LHCN-M2 (cell line): ENCODE results near the gene PRDM11. TPM values are rescaled to one million over a fixed set of nuclear protein-coding genes. Genes with fewer than 3 reads are reported as not detected.
A peak's percentile ranks its signal among the peaks of the same experiment; 100 is the strongest.
"Not testable (repeated sequence)": the region's sequence is repeated elsewhere in the genome, so short reads cannot be mapped to it uniquely, and the experiment has no call there.

ENCODE experiments used
- DNase-seq: peaks from one replicate; pipeline ENCODE4 v3.0.0-alpha.2; 2012; ENCODE audit warnings: low read depth
- polyA plus RNA-seq: library from polyadenylated mRNA; unstranded; fragments of >200 nt; gene quantifications from one replicate; pipeline ENCODE4 v1.2.1, GENCODE V29; 2012; ENCODE audit warnings: missing spikeins
- total RNA-seq: library from RNA; depleted of rRNA; stranded (reverse); fragments of >200 nt; gene quantifications from 2 replicates; pipeline ENCODE4 v1.2.3, GENCODE V29; 2014; rRNA removed

The PRDM11 gene
- 3.8 and 4.6 TPM in 2 replicates for total RNA-seq
- polyA plus RNA-seq, result 4.5 TPM

DNA sequence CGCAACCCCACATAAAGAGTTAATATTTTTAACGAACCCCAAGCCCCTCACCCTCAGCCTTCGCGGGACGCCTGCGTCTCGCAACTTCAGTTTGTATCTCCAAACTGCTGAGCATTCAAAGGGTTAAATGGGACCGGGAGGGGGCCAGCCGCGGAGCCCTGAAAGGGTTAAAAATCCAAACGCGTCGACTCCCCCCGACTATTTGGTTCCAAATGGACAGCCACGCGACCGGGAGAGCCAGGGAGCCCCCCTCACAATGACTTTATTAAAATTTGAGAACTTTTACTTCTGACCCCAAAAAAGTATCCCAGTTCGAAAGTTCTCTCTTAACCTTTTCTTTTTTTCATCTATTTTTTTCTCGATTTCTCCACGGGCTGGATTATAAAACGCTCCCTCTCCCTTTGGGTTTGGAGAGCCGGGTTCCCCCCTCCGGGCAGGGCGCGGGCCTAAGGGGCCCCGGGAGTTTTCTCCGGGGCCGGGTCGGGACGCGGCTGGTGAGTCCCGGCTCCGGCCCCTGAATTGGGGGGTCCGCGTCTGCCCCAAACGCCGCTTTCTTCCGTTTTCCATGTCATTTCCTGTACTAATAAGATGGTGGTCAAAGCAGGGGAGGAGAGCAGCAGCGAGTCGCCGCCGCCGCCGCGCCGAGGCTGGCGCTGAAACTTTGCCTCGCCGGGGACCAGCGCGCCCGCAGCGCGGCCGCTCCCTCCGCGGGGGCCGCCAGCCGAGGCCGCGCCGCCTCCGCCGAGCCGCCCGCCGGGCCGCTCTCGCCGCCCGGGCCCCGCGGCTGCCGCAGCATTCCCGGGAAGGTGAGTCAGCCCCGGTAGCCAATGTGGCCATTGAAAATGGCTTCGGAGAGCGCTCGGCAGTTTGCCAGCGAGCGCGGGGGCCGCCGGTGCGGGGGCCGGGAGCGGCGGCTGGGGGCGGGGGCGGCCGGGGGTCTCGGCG, at the start of gene PRDM11:
PRDM11 (plus strand) TSS at position 568 of the 945 bp plus-strand sequence. CDS start 35,128 bp downstream, outside the sequence.
- DNase-seq, result peak; percentile 63

DNA sequence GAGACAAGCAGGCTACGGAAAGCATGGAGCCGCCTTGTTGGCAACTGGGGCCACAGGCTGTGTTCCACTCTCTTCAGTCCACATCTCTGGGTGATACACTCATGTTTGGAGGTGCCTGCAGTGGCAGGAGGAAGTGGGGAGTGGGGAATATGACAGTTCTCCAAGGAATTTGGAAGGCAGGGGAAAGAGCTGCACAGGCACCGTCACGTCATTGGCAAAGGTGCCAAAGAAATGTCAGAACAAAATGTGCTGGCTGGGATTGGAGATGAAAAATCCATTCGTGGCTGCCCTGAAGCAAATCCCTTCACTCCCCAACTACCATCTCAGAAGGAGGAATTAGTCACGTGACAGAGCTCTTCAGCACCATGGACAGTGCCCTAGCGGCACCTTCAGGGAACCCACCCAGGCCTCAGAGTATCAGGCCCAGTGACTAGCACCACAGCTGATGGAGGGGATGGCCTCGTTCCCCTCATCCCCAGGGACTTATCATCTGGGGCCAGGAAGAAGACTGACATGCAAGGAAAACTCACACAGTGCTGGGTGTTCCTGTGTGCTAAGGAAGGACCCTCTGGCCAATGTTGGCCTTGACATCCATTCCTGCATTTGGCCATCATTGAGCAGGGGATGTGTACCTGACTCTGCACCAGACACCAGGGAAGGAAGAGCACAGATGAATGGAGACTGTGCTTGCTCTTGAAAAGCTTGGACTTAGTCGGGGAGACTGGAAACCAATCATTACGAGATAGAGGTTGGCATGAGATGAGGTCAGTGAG, 48.5 kb upstream of the PRDM11 start:
- peak; percentile 47 for DNase-seq

DNA sequence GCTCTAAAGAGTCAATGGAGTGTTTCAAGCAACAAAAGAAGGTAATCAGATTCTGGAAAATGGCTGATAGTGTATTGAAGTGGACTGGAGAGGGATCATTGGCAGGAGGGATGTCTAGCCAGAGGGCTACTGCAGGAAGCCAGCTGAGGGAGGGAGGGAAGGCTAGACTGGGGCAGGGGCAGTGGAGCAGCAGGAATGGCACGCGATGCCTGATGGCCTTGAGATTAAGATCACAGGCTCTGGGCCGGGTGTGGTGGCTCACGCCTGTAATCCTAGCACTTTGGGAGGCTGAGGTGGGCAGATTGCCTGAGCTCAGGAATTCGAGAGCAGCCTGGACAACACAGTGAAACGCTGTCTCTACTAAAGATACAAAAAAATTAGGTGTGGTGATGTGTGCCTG, 47.5 kb upstream of the PRDM11 start:
- DNase-seq, result no peak

DNA sequence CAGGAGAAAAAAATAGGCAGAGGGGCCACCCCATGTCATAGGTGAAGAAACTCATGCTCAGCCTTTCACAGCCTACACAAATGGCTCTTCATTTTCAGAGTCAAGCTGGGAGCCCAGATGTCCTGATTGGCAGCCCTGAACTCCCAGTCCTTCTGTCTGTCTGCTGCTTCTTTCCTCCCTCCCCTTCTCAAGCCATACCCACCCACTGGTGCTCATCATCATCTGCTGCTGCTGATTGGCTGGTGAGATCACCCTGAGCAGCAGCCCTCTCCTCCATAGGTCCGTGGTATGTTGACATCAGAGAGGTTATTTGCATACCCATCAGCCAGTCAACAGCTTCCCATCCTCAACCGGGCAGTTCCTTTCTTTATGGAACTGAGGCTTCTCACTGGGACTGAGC, 46.1 kb upstream of the PRDM11 start:
- DNase-seq, result peak; percentile 46

DNA sequence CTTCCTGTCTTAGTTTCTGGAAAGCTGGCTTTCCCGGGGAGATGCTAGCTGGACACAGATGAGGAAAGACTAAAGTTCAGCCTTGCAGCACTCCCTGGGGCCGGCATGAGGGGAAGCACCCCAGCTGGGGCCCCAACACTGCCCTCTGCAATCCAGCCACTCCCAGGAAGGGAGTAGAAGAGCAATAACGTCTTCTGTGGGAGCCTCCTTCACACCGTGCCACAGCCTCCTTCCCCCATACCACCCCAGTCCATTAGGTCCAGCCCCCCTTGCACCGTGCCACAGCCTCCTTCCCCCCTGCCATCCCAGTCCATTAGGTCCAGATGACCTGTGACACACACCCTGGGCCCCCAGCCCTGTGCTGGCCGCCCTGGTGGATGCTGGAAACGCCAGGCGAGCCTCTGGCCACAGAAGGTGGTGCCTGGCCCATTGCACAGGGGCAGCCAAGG, 44.1 kb upstream of the PRDM11 start:
- DNase-seq, result no peak

DNA sequence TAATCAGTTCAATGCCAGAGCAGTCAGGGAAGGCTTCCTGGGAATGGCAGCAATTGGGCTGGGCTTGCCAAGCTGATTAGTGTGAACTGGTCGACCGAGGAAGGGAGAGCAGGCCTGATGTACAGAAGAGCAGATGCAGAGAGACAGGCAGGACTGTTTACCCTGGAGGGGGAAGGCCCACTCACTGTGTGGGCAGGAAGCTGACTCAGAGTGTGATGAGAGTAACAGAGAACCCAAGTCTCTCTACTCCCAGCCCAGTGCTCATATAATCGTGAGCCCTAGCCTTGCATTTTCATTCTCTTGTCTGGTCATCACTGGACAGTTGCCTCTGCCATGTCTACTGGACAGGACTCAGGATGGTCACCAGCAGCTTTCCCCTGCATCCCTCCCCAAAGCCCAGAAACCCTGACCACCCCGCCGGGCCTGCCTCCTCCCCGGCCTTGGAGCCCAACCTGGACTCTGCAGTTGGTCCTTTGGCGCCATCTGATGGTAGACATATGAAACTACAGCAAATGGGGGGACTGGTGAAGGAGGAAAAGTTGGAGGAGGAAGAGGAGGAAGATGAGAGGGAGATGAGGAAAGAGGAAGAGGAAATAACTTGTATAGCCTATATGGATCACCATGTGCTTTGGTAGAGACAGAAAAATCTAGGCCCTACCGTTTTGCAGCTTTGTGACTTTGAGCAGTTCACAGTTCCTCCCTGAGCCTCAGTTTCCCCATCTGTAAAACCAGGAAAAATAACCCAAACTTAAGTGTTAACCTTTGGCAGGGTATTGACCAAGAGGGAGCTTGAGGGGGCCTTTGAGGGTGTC, 43.4 kb upstream of the PRDM11 start:
- peak; percentile 79 for DNase-seq

DNA sequence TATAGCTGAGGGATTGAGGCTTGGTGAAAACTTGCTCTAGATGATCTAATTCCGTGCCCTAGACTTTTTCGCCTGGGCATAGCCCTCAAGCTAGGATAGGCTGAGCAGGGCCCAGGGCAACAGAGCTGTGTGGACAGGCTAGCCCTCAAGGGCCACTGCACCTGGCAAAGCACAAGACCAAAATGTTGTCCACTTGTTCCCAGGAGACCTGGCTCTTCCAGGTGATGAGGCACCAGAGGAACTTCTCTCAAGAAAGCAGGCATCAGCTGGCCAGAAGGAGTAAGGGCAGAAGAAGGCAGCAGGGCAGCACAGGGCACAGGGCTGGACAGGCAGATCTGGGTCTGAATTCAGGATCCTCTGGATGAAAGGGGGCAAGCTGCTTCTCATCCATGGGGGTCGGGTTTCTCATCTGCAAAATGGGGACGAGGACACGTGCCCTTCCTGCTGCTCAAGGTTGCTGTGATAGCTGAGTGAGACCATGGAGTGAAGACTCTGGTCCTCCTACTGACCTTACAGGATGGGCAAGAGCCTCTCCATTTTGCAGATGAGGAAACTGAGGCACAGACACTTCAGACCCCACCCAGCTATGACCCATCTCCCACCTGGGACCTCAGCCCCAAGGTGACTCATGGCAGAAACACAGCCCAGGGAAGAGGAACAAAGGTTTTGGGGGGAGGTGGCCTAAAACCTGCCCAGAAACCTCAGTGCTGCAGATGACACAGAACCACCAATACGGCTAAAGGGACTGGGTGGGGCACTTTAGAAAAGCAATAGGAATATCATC, 42.2 kb upstream of the PRDM11 start:
- DNase-seq, result no peak

DNA sequence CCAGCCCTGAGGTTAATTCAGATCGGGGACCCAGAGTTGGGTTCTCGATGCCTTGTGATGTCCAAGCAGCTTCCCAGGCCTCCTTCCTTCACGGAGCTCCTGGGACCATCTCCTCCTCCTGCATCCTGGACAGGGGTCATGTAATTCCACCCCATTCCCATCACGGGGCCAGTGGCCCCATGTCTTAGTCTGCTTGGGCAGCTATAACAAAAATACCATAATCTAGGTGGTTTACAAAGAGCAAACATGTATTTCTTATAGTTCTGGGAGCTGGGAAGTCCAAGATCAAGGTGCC, 41.7 kb upstream of the PRDM11 start:
- no peak for DNase-seq

DNA sequence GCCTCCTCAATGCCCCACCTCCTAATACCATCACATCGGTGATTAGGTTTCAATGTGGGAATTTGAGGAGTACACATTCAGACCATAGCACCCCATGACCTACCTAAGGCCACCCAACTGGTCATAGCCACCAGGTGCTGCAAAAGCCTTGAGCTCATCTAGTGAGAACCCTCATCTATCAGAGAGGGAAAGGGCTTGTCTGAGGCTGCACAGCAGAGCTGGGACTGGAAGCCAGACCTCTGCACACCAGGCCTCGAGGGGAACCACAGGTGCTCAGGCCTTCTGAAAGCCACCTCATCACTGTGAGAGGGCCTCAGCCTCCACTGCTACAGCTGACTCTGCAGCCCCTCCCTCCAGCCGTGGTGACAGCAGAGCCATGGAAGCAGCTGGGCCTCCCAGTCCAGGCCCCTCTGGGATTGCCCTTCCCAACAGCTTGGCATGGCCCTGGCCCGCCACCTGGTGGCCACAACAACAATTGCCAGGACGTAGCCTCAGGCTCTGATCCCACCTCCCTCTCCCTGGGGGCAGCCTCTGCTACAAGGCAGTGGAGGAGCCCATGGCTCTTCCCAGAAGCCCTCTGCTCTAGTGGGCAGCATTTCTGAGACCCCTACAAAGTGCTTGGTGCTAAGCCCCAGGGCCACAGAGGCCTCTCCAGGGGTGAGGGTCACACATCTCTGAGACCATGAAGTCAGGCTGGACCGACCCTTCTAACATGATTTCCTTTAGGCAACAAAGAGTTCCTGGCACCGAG, 41.0 kb upstream of the PRDM11 start:
- peak; percentile 88 for DNase-seq

DNA sequence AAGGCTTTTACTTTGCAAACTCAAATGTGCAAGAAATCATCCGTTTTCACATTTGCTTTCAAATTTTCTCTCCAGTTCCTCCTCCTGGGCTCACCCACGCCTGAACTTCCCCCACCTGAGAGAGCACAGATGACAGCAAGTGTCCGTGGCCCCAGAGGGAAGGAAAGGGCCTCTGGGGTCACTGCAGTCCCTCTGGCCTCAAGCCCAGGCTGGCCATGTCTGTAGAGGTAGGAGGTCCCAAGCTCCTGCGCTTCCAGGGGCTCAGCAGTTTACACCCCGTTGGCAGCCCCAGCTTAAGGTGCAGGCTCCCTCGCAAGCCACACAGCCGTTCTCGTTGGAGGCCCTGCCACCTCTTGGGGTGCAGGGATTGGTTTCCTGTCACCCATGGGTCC, 40.5 kb upstream of the PRDM11 start:
- DNase-seq, result no peak

DNA sequence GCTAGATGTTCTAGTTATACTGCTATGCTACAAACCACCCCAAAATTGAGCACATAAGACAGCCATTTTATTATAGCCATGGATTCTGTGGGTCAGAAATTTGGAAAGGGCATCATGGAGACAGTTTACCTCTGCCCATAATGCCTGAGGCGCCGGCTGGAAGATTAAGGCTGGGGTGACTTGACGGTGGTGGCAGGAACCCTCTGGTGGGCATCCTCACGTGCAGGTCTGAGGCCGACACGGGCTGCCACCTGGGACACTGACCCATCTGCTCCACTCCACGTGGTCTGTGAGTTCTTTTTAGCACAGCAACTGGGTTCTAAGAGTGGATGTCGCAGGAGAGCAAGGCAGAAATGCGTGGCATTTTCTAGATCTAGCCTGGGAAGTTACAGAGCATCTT, 40.0 kb upstream of the PRDM11 start:
- no peak for DNase-seq

DNA sequence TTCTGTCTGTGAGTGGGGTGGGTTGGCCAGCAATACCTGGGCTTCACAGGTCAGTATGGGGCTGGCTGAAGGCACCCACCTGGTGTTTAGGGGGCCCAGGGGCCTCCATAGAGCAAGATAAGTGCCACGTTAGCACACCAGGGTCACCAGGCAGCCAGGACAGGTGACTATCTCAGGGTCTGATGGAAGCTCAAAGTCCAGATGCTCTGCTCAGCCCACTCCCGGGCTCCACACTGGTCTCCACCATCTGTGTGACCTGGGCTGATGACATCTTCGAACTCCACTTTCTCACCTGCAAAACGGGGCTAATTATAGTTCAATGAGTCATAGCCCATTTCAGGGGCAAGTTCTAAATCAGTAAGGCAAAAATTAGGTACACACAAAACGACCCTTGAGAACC, 39.4 kb upstream of the PRDM11 start:
- no peak for DNase-seq

DNA sequence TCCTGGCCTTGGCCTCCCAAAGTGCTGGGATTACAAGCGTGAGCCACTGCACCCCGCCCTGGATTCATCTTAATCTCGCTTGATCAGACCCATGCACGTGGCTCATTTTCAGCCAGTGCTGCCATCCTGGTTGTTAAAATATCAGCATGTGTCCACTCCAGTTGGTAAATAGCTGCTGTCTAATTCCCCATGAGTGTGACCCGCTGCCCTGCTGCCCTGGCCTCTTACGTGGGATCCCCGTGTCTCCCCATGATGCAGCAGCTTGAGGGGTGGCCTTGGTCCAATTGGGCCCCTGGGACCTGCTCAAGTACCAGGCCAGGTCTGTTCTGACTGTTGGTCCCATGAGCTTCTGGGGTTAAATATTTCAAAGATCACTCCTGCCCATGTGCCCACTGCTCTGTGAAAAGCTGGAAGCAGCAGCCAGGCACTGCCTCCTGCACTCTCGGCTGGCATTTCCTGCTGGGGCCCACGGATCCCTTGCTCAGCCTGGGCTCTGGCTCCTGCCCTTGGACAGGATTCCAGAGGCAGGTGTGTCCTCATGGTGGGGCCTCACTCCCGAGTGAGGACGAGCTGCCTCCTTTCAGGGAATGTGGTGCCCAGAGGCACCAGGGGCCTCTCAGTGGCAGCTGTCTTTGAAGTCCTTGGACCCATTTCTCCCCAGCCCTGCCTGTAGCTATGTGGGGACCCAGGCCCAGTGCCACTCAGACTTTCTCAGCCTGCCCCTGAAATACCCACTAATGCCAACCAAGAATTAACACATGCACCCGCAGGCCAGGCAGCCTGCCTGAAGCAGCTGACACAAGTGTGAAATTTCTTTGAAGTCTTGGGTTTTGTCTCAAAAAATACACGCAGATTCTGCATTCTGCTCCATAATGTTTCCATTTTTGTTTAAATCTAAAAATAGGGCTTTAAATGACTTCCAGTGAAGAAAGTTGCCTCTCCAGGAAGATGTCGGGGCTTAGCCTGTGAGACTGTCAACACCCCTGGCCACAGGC, 38.1 kb upstream of the PRDM11 start:
- no peak for DNase-seq

DNA sequence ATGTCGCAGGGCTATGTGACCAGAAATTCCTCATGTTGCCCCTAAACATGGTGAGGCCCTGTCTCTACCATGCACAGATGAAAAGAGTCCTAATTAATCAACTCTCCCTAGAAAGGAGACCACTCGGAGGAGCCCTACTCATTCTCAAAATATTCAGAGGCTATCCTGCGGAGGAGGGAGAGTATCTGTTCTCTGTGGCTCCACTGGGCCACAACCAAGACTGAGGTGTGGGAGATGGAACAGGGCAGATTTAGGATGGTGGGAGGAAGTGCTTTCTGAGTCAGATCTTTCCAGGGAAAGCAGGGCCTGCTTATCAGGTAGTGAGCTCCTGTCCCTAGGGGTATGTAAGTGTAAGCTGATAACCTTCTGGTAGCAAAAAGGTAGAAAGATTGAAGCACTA, 37.0 kb upstream of the PRDM11 start:
- no peak for DNase-seq

DNA sequence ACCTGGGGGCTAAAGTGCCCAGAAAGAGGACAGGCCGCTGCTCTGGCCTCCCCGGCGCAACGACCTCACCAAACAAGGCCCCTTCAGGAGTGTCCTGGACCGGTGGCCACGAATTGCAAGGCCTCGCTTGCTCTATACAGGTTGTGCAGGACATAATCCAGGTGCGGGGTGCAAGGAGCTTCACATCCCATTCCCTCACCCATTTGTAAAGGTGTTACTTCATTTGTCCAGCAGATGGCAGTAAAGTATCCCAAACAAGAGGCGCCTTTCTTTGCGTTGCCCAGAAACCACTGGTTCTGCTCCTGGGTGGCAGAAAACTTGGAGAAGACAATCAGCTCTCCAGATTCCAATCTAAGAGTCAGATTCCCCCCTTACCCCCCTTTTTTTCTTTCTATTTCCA, 35.9 kb upstream of the PRDM11 start:
- peak; percentile 61 for DNase-seq

DNA sequence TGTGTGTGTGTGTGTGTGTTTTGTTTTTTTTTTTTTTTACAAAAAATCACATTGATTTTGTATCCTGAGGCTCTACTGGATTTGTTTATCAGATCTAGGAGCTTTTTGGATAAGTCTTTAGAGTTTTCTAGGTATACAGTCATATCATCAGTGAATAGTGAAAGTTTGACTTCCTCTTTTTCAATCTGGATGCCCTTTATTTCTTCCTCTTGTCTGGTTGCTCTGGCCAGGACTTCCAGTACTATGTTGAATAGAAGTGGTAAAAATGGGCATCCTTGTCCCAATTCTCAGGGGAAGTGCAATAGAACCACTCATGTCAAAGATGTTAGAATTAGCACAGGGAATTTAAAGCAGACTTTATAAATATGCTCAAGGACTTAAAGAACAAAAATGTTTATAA, 32.6 kb upstream of the PRDM11 start:
- DNase-seq, result no peak

DNA sequence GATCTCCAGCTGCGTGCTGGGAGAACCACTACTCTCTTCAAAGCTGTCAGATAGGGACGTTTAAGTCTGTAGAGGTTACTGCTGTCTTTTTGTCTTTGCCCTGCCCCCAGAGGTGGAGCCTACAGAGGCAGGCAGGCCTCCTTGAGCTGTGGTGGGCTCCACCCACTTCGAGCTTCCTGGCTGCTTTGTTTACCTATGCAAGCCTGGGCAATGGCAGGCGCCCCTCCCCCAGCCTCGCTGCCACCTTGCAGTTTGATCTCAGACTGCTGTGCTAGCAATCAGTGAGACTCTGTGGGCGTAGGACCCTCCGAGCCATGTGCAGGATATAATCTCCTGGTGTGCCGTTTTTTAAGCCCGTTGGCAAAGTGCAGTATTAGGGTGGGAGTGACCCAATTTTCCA, 18.6 kb upstream of the PRDM11 start:
- not testable (repeated sequence) for DNase-seq

DNA sequence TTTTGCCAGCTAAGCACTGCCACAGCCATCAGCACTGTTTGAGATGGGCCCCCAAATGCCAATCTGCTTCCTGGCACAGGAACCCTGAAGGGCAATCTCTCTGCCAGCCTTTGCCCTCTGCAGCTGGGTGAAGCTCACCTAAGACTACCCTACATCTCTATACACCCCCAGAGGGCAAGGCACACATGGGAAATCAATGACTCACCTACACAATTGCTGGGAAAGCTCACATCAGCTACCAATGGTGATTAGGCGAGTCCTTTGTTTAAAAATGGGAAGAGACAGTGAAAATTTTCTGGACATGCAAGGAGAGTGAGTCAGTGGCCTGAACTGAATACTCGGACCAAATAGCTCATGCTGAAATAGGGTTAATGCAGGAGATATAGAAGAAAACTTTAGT, 12.6 kb upstream of the PRDM11 start:
- no peak for DNase-seq

DNA sequence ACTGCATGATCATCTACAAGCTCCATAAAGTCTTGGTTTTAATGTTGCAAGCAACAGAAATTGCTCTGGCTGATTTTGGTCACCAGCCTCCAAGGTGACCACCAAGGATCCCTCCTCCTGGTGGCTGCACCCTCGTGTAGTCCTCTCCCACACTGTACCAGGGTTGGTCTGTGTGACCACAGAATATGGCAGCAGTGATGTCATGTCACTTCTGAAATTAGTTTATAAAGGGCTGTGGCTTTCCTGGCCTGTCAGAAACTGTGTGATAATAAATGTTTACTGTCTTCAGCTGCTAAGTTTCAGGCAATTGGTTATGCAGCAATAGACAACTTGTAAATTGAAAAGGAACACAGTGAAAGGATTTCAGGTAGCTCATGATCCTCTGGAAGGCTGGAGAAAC, 5.3 kb upstream of the PRDM11 start:
- DNase-seq, result no peak
